Placental epithelial cell (primary cell): ENCODE results near the gene IFIT3. TPM values are rescaled to one million over a fixed set of nuclear protein-coding genes. Genes with fewer than 3 reads are reported as not detected.

ENCODE experiments used
- total RNA-seq: library from RNA; depleted of rRNA; stranded (reverse); fragments of >200 nt; gene quantifications from 2 replicates; pipeline ENCODE4 v1.2.3, GENCODE V29; 2012

The IFIT3 gene
- 1.2 and 2.0 TPM in 2 replicates for total RNA-seq

GRCh38 chr10:89327803-89328441 lies at the start of gene IFIT3:
IFIT3 (plus strand) TSS chr10:89327997; CDS start chr10:89328074, 77 bp downstream.

GRCh38 chr10:89301721-89302445 lies 25.9 kb upstream of the IFIT3 start, which contains the start of gene IFIT2:
IFIT2 (plus strand) TSS chr10:89302046; CDS start chr10:89302124, 78 bp downstream.

GRCh38 chr10:89377705-89378637 lies 50.2 kb downstream of the IFIT3 start, which contains the start of gene IFIT1B:
IFIT1B (plus strand) TSS chr10:89378056; CDS start chr10:89378136, 80 bp downstream.

Other genes with a start within 250 kb of the IFIT3 start
- not detected in 2 replicates for gene CH25H, start 120.7 kb upstream of the IFIT3 start, total RNA-seq
- 33.0 and 114 TPM in 2 replicates for gene LIPA, start 76.2 kb upstream of the IFIT3 start, total RNA-seq
- gene IFIT2, start 26.0 kb upstream of the IFIT3 start, total RNA-seq: 0.79 and 5.2 TPM in 2 replicates
- 0.11 TPM in 1 of 2 replicates, not detected in the other for gene IFIT1B, start 50.1 kb downstream of the IFIT3 start, total RNA-seq
- gene IFIT1, start 64.6 kb downstream of the IFIT3 start, total RNA-seq: 1.5 and 2.4 TPM in 2 replicates
- gene IFIT5, start 86.6 kb downstream of the IFIT3 start, total RNA-seq: 11.8 and 13.7 TPM in 2 replicates
- 0.39 and 1.5 TPM in 2 replicates for gene SLC16A12, start 207.6 kb downstream of the IFIT3 start, total RNA-seq